IMR-90 (cell line): ENCODE results near the gene FADS1.

Source experiments
- MAFK ChIP-seq: IDR thresholded peaks from 2 replicates; pipeline ENCODE4 v1.6.1; 2012; ENCODE audit warnings: low read depth, low read length, improper control_type of control experiment
- MAZ ChIP-seq: IDR thresholded peaks from 2 replicates; pipeline ENCODE4 v1.6.1; 2012; ENCODE audit warnings: low read depth, mild to moderate bottlenecking, low read length, improper control_type of control experiment, moderate library complexity, borderline replicate concordance
- POLR2A ChIP-seq: IDR thresholded peaks from 2 replicates; pipeline ENCODE4 v1.6.1; 2012; ENCODE audit warnings: mild to moderate bottlenecking, low read depth, low read length
- RAD21 ChIP-seq: IDR thresholded peaks from 2 replicates; pipeline ENCODE4 v1.6.1; 2012; ENCODE audit warnings: low read length, improper control_type of control experiment
- TF ChIP-seq, protein P1 (sequence below): conservative IDR thresholded peaks from 2 replicates; pipeline ENCODE4 v1.5.1; 2012; ENCODE audit warnings: mild to moderate bottlenecking, low read depth, low read length, improper control_type of control experiment

DNA sequence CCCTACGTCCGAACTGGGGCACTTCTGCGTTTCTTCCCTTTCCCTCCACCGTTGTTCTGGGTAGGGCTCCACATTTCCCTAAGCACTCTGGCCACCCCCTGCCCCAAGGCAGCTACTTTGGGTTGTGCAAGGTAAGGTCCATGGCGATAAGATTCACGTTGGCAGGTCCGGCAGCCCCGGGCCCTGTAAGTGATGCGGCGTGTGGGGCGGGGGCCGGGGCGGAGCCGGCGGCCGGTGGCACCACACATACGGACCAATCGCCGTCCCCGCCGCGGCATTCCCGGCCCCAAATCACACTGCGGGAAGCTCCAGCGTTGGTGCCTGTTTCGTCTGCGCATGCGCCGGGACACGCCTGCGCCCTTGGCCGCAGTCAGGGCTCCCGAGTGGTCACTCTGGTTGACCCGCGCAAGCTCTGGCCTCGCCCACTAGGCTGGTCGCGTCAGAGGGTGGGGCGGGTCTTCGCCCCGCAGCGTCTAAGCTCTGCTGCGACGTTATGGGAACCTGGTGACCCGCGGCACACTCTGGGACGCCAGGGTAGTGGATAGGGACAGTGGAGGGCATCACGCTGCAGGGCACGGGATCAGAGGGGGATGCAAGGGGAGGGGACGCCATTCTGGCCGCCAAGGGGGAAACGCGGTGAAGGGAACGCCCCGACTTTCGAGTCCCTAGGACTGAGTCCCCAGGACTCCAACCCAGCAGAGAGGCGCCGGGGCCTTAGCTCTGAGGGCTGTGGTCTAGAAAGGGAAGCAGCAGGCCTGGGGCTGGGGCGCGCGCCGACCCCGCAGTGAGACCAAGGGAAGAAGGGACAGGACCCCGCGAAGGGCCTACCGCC lies 1.6 kb downstream of the FADS1 start:
- TF ChIP-seq, protein P1, sequence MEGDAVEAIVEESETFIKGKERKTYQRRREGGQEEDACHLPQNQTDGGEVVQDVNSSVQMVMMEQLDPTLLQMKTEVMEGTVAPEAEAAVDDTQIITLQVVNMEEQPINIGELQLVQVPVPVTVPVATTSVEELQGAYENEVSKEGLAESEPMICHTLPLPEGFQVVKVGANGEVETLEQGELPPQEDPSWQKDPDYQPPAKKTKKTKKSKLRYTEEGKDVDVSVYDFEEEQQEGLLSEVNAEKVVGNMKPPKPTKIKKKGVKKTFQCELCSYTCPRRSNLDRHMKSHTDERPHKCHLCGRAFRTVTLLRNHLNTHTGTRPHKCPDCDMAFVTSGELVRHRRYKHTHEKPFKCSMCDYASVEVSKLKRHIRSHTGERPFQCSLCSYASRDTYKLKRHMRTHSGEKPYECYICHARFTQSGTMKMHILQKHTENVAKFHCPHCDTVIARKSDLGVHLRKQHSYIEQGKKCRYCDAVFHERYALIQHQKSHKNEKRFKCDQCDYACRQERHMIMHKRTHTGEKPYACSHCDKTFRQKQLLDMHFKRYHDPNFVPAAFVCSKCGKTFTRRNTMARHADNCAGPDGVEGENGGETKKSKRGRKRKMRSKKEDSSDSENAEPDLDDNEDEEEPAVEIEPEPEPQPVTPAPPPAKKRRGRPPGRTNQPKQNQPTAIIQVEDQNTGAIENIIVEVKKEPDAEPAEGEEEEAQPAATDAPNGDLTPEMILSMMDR: no peak
- no peak for TF ChIP-seq RAD21
- TF ChIP-seq MAZ: peak; percentile 67; the same call in 1 of the 2 replicates
- TF ChIP-seq POLR2A: peak; percentile 49; the same call in 1 of the 2 replicates
- TF ChIP-seq MAFK: no peak
